SIG-M5 treated with dmso at 0.1 percent for 504 hours (cell line): ENCODE results near the gene OR1Q1.
"Not testable (repeated sequence)": the region's sequence is repeated elsewhere in the genome, so short reads cannot be mapped to it uniquely, and the experiment has no call there.

Experiments
- DNase-seq: peaks from one replicate; lab custom pipeline; 2025; ENCODE audit not compliant: unreplicated experiment; lab: John Stamatoyannopoulos, UW

The OR1Q1 gene, protein sequence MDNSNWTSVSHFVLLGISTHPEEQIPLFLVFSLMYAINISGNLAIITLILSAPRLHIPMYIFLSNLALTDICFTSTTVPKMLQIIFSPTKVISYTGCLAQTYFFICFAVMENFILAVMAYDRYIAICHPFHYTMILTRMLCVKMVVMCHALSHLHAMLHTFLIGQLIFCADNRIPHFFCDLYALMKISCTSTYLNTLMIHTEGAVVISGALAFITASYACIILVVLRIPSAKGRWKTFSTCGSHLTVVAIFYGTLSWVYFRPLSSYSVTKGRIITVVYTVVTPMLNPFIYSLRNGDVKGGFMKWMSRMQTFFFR

DNA sequence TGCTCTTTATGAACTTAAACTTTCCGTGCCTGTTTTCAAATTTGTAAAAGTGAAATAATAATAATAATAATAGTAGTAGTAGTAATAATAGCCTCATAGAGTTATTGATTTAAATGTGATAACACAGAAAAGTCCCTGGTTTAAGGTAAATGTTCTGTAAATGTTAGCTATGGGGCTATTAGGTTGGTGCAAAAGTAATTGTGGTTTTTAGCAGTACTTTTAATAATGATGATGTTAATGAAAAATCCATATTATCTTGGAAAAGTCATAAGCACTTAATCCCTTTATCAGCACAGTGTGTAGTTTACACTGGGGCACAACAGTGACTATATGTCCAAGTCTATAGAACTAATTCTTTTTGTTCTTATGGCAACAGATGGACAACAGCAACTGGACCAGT lies at the start of gene OR1Q1:
Gene OR1Q1, plus strand, starts transcription at position 377 of the 400 bp plus-strand sequence. Its CDS starts 0 bp downstream, at position 377.
- DNase-seq: no peak

DNA sequence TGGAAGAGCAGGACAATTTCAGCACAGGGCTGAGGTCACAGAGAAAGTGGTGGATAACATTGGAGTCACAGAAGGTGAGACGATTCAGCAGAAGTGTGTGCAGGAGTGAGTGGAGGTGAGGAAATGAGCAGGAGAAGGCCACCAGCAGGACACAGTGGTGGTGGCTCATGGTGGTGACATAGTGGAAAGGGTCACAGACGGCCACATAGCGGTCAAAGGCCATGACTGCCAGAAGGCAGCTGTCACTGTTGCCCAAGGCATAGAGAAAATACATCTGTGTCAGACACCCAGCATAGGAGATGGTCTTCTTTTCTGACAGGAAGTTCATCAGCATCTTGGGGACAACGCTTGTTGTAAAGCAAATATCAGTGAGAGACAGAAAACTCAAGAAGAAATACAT lies 46.6 kb upstream of the OR1Q1 start:
- DNase-seq: no peak

DNA sequence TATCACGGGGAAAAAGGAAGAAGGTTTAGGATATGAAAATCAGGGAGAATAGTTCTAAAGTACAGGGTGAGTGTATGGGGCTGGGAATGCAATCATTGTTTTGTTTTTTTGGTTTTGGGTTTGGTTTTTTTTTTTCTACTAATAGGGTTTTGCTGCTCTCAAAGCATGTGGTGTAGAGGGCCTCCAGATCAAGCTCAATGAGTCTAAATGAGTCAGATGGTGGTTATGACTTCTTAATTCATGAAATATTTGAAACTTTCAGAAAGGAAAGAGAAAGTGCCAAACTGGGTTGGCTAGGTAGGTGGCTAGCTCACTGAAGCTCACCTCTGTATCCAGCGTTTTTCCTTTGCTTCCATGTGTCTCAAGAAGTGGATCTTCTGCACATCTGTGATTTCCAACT lies 42.1 kb upstream of the OR1Q1 start:
- DNase-seq: no peak

DNA sequence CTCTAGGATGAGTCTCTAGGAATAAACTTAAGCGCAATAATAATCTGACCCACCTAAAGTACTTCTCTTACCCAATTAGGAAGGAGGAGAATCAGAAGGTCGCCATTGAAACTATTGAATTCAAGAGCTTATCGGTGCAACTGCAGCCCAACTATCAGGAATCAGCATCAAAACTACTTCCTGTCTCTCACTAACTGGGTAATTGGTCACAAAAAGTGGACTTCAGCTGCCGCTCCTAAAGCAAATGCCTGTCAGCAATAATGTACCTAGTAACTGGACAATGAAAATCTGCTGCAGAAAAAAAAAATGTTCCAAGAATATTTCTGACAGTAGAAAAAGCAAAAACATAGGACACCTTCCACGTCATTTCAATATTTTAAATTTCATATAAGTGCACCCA lies 34.7 kb upstream of the OR1Q1 start:
- DNase-seq: no peak

DNA sequence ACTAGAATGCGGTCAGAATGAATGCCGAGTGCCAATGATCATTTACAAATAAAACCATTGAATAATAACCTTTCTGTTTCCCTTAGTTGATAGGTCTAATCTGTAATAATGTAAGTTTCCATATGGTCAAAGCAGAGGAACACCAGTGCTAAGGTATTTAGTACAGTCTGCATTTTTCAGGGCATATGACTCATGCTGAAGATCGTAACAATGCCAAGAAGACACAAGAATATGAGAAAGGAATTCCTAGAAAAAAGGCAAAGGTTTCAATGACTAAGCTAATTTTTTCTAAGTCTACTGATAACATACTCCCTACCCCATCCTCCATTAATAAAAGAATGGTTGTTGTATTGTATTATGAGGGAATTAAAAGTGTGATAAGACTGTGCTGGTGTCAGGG lies 34.2 kb upstream of the OR1Q1 start:
- DNase-seq: no peak

DNA sequence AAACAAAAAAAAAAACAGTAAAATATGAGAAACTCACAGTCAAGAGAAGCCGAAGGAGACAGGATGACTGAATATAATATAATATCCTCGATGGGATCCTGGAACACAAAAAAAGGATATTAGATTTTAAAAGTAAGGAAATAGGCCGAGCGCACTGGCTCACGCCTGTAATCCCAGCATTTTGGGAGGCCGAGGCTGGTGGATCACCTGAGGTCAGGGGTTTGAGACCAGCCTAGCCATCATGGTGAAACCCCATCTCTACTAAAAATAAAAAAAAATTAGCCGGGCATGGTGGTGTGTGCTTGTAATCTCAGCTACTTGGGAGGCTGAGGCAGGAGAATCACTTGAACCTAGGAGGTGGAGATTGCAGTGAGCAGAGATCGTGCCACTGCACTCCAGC lies 31.3 kb upstream of the OR1Q1 start, which contains the start of gene OR1L8:
Gene OR1L8, minus strand, starts transcription at position 101 of the 400 bp plus-strand sequence. CDS start 14,907 bp downstream, outside the sequence.
- not testable (repeated sequence) for DNase-seq

DNA sequence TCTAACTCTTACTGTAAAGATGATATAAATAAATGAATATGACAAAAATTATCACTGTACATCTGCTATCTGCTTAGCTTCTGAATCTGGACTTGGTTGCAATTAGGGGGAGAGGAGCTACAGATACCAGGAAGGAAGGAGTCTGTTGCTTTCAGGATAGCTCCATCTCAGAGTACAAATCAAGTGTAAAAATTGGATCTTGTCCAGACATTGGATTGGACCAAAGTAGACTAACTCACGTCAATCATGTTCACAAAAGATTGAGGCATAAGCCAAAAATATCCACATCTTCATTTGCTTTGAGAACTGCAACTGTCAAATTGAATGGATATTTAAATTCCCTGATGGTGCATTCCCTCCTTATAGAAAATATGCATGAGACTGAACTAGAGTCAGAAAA lies 8.8 kb upstream of the OR1Q1 start:
- no peak for DNase-seq

DNA sequence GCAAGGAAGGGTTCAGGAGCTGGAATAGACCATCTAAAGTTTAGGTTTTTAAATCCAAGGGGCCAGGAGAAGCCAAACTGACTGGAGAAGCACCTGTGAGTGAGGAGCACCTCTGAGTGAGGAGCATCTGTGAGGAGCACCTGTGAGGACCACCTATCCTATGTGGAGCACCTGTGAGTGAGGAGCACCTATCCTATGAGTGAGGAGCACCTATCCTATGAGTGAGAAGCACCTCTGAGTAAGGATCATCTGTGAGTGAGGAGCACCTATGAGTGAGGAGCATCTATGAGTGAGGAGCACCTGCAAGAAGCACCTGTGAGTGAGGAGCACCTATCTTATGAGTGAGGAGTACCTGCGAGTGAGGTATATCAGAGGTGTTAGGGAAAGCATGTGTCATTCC lies 8.0 kb upstream of the OR1Q1 start:
- DNase-seq: no peak

DNA sequence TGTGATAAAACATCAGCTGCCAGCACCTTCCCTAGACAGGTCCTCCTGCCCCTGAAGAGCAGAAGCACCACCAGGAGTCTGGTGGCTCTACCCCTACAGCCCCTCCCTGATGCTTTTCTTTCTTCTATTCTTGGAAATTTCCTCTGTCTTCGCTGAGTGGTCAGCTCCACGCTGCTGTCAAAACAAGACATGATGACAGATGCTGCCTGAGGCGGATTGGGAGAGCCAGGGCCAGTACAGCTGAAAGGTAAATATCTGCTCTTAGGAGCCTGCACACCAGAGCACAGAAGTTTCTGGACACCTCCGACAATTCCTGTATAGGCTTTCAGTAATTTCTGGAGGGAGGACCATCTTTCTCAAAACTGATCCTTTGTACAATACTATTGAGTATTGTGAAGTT lies 4.7 kb upstream of the OR1Q1 start:
- DNase-seq: no peak

DNA sequence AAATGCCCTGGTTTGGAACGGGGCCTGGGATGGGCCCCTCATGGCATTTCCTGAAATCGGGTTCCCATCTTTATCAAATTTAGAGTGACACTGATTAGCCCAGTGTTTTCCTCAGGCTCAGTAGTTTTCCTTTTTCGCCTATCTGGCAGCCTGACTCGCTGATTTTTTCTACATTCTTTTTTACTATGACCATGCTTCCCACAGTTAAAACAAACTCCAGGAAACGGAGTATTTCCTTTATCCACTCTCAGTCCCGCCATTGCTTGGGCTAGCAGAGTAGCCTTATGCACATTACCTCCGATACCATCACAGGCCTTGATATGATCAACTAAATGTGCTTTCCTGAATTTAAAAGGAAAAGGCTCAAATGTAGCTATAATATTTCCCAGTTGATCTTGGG lies 5.5 kb downstream of the OR1Q1 start:
- no peak for DNase-seq

DNA sequence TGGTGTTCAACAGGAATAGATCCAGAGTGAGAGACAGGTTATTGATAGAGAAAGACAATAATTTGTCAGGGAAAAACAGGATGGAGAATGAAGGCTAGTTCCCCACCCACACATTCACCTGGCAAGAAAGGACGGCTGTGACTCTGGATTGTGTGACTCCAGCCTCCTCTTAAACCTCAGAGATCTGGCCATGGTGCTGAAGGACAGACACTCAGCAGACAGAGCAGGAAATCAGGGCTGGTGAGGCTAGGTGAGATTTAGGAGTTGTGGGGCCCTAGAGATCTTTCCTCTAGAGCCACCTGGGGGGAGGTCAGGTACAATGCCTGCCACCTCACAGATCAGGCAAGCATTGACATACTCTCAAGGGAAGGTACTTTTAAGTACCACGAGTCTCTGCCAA lies 27.7 kb downstream of the OR1Q1 start:
- DNase-seq: no peak

DNA sequence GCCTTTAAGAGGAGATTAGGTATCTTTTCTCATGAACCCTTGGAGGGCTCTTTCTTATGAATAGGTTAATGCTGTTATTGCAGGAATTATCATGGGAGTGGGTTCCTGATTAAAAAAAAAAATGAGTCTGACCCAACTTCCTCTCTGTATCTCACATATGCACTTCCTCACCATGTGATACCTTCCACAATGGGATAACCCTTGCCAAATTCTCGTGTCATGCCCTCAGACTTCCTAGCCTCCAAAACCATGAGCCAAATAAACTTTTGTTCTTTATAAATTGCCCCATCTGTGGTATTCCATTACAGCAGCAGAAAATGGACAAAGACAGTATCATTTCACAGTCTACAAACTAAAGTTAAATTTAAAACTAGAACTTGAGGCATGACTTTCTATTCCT lies 41.8 kb downstream of the OR1Q1 start:
- DNase-seq: no peak

DNA sequence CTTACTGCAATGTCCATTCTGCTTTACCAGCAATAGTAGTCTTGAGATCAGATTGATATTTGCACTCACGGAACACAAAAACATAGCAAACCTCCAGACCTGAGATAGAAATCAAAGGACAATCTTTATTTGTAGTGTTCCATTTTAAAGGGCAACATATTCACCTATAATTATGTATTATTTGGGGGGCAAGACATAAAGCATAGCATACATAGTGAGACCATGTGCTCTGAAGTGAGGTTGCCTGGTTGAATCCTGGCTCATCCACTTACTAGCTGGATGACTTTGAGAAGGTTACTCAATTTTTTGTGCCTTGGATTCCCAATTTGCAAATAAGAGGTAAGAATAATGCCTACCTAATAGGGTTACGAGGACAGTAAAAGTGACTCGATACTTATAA lies 43.0 kb downstream of the OR1Q1 start, which contains the start of gene OR1B1:
Gene OR1B1, minus strand, starts transcription at position 101 of the 400 bp plus-strand sequence.
- DNase-seq: no peak

DNA sequence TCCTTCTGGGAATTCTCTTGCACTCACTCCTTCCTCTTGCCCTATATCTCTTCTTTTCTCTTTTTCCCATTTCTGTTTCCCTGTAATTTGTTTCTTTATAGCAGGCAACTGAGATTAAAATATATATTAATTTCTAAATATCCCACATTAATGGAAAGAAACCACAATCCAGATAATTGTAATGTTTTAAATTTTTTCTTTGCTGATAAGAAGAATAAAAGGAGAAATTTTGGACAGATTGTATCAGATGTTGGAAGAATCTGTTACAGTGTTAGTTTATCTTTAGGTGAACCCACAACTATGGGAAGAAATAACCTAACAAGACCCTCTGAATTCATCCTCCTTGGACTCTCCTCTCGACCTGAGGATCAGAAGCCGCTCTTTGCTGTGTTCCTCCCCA lies 46.9 kb downstream of the OR1Q1 start, which contains the start of gene OR1L1:
Gene OR1L1, plus strand, starts transcription at position 301 of the 400 bp plus-strand sequence. Its CDS starts 0 bp downstream, at position 301.
- DNase-seq: no peak
